GM21390 (cell line): ENCODE measurements around the gene FKBP5.
"Not testable (repeated sequence)": the region's sequence is repeated elsewhere in the genome, so short reads cannot be mapped to it uniquely, and the experiment has no call there.

Experiments
- ATAC-seq: cut with Tn5 transposase; IDR thresholded peaks from one replicate; pipeline ENCODE4 v1.9.1; 2021; ENCODE audit not compliant: unreplicated experiment

Gene FKBP5

GRCh38 chr6:35553315-35553714 lies 135.4 kb downstream of the FKBP5 start:
- ATAC-seq, result no peak

GRCh38 chr6:35552285-35552917 lies 136.3 kb downstream of the FKBP5 start:
- no peak for ATAC-seq

- ATAC-seq, result no peak
Measured at GRCh38 chr6:35550437-35550836, 138.3 kb downstream of the FKBP5 start.

GRCh38 chr6:35547676-35548075 lies 141.0 kb downstream of the FKBP5 start:
- no peak for ATAC-seq

GRCh38 chr6:35544769-35545361 lies 143.8 kb downstream of the FKBP5 start:
- no peak for ATAC-seq

- ATAC-seq, result no peak
Measured at GRCh38 chr6:35543459-35544193, 145.1 kb downstream of the FKBP5 start.

GRCh38 chr6:35541836-35542235 lies 146.9 kb downstream of the FKBP5 start:
- no peak for ATAC-seq

- no peak for ATAC-seq
Measured at GRCh38 chr6:35539223-35539622, 149.5 kb downstream of the FKBP5 start.

- not testable (repeated sequence) for ATAC-seq
Measured at GRCh38 chr6:35535847-35536246, 152.9 kb downstream of the FKBP5 start.

GRCh38 chr6:35534407-35535170 lies 154.1 kb downstream of the FKBP5 start:
- no peak for ATAC-seq

GRCh38 chr6:35533981-35534380 lies 154.7 kb downstream of the FKBP5 start:
- no peak for ATAC-seq

GRCh38 chr6:35532126-35532525 lies 156.6 kb downstream of the FKBP5 start:
- ATAC-seq, result no peak

- no peak for ATAC-seq
Measured at GRCh38 chr6:35524380-35525020, 164.2 kb downstream of the FKBP5 start.
